GM23338 (cell line): ENCODE results near the gene ARHGAP36. TPM values are rescaled to one million over a fixed set of nuclear protein-coding genes. Genes with fewer than 3 reads are reported as not detected.

Experiments used
- ATAC-seq: fragments of 200-7000 bp; cut with Tn5 transposase; 3 replicates; pipeline ENCODE4 v1.9.1; 2020
- DNase-seq: peaks from one replicate; pipeline ENCODE4 v3.0.0-alpha.2; 2015; ENCODE audit warnings: low spot score
- H2AFZ ChIP-seq: fragments of 200-600 bp; sonication (generic); 2 replicates; pipeline ENCODE4 v1.8.0; 2016; ENCODE audit warnings: antibody characterized with exemption, mild to moderate bottlenecking, moderate library complexity
- H3F3A ChIP-seq: fragments of 200-600 bp; sonication (generic); replicated peaks from 2 replicates; pipeline ENCODE4 v1.8.0; 2017; ENCODE audit warnings: antibody characterized with exemption, mixed run types, low read depth
- H3K27ac ChIP-seq: fragments of 200-600 bp; sonication (generic); 2 replicates; pipeline ENCODE4 v1.6.1; 2016; ENCODE audit warnings: low read depth
- H3K27me3 ChIP-seq: fragments of 200-600 bp; sonication (generic); 2 replicates; pipeline ENCODE4 v1.8.0; 2016; ENCODE audit warnings: mild to moderate bottlenecking, mixed run types, moderate library complexity; ENCODE audit not compliant: insufficient read depth
- H3K36me3 ChIP-seq: fragments of 200-600 bp; sonication (generic); 2 replicates; pipeline ENCODE4 v1.8.0; 2016; ENCODE audit warnings: mild to moderate bottlenecking; ENCODE audit not compliant: insufficient read depth
- H3K4me1 ChIP-seq: fragments of 200-600 bp; sonication (generic); 2 replicates; pipeline ENCODE4 v1.8.0; 2016; ENCODE audit warnings: mild to moderate bottlenecking, moderate library complexity; ENCODE audit not compliant: insufficient read depth
- H3K4me2 ChIP-seq: fragments of 200-600 bp; sonication (generic); 2 replicates; pipeline ENCODE4 v1.7.1; 2017; ENCODE audit warnings: mixed run types
- H3K4me3 ChIP-seq: fragments of 200-600 bp; sonication (generic); 2 replicates; pipeline ENCODE4 v1.6.1; 2016; ENCODE audit warnings: mixed run types
- H3K79me2 ChIP-seq: fragments of 200-600 bp; sonication (generic); replicated peaks from 2 replicates; pipeline ENCODE4 v1.8.0; 2017; ENCODE audit warnings: mild to moderate bottlenecking; ENCODE audit not compliant: insufficient read depth
- H3K9me2 ChIP-seq: fragments of 200-600 bp; sonication (generic); 2 replicates; pipeline ENCODE4 v1.8.0; 2017; ENCODE audit not compliant: insufficient read depth
- H4K20me1 ChIP-seq: fragments of 200-600 bp; sonication (generic); replicated peaks from 2 replicates; pipeline ENCODE4 v1.8.0; 2017; ENCODE audit warnings: mild to moderate bottlenecking; ENCODE audit not compliant: insufficient read depth
- H3K27ac Mint-ChIP-seq: 2 replicates; pipeline ENCODE4 v1.8.0; 2020; ENCODE audit warnings: inconsistent platforms, mild to moderate bottlenecking, moderate library complexity, mixed read lengths
- H3K27me3 Mint-ChIP-seq: 3 replicates; pipeline ENCODE4 v1.8.0; 2022; ENCODE audit warnings: low read depth, mild to moderate bottlenecking, moderate library complexity, mixed read lengths, inconsistent platforms; ENCODE audit not compliant: insufficient read depth, poor library complexity
- H3K36me3 Mint-ChIP-seq: 3 replicates; pipeline ENCODE4 v1.8.0; 2021; ENCODE audit warnings: low read depth, mild to moderate bottlenecking, inconsistent platforms, moderate library complexity, mixed read lengths
- H3K4me1 Mint-ChIP-seq: 3 replicates; pipeline ENCODE4 v1.8.0; 2020; ENCODE audit warnings: mild to moderate bottlenecking, inconsistent platforms, mixed read lengths
- H3K4me3 Mint-ChIP-seq: 3 replicates; pipeline ENCODE4 v1.8.0; 2021; ENCODE audit warnings: moderate library complexity, mild to moderate bottlenecking, inconsistent platforms, mixed read lengths
- H3K9me3 Mint-ChIP-seq: 3 replicates; pipeline ENCODE4 v1.8.0; 2020; ENCODE audit warnings: moderate library complexity, mild to moderate bottlenecking, inconsistent platforms, mixed read lengths
- CREB1 ChIP-seq: fragments of 250-450 bp; sonication (Bioruptor Pico); IDR thresholded peaks from 2 replicates; pipeline ENCODE4 v1.5.0; 2020; ENCODE audit warnings: low read depth, mild to moderate bottlenecking, moderate library complexity
- CTCF ChIP-seq, 2 experiments: fragments of 200-600 bp in 1 of 2; sonication (generic) in 1 of 2; conservative IDR thresholded peaks; 2 replicates each; pipeline versions ENCODE4 v1.5.1 to v1.6.1; 2016 to 2017; ENCODE audit warnings: antibody characterized with exemption in 2 of 2, low read depth in 2 of 2, mild to moderate bottlenecking in 2 of 2, moderate library complexity in 1 of 2
- EZH2 ChIP-seq: fragments of 200-600 bp; sonication (generic); IDR thresholded peaks from one replicate; pipeline ENCODE4 v1.8.0; 2017; ENCODE audit warnings: antibody characterized with exemption, mild to moderate bottlenecking, low read depth; ENCODE audit not compliant: unreplicated experiment
- JUNB ChIP-seq: IDR thresholded peaks from one replicate; pipeline ENCODE4 v1.6.1; 2016; ENCODE audit warnings: antibody characterized with exemption; ENCODE audit not compliant: unreplicated experiment
- NANOG ChIP-seq: IDR thresholded peaks from 2 replicates; pipeline ENCODE4 v1.6.1; 2016; ENCODE audit warnings: antibody characterized with exemption, borderline replicate concordance
- POLR2AphosphoS5 ChIP-seq: IDR thresholded peaks from 2 replicates; pipeline ENCODE4 v1.6.1; 2016; ENCODE audit warnings: antibody characterized with exemption, low read depth
- REST ChIP-seq: IDR thresholded peaks from one replicate; pipeline ENCODE4 v1.6.1; 2018; ENCODE audit warnings: antibody characterized with exemption; ENCODE audit not compliant: unreplicated experiment
- ZNF114 ChIP-seq: fragments of 250-450 bp; sonication (Bioruptor Pico); IDR thresholded peaks from 2 replicates; pipeline ENCODE4 v1.5.0; 2020; ENCODE audit warnings: mild to moderate bottlenecking, moderate library complexity
- ZNF331 ChIP-seq: fragments of 250-450 bp; sonication (Bioruptor Pico); IDR thresholded peaks from 2 replicates; pipeline ENCODE4 v1.5.0; 2020; ENCODE audit warnings: low read depth, mild to moderate bottlenecking, moderate library complexity
- polyA plus RNA-seq: library from polyadenylated mRNA; unstranded; fragments of >200 nt; fragmentation: Nextera tagmentation; extraction: Ambion mirVana; gene quantifications from 2 replicates; pipeline ENCODE4 v1.2.1, GENCODE V29; 2016
- total RNA-seq: library from RNA; depleted of rRNA; stranded (reverse); fragments of >200 nt; shearing (Covaris generic); gene quantifications from 2 replicates; pipeline ENCODE4 v1.2.3, GENCODE V29; 2014

ARHGAP36 gene
- total and polyA plus RNA-seq, 2 experiments from 2014 or later = 0.21 TPM; not detected in 1

- no peak overlapping the region for H3K27ac Mint-ChIP-seq
- peaks cover 16% of the 10 kb centered on the region for H3K4me1 ChIP-seq
- no peaks in the 10 kb centered on the region for H3K79me2 ChIP-seq
- DNase-seq (peak; percentile 84), ATAC-seq (peak; percentile 62)
- no peaks in the 10 kb centered on the region for H3K36me3 Mint-ChIP-seq
- H3K4me2 ChIP-seq = peak overlapping the region; percentile 76
- H3F3A ChIP-seq = no peaks in the 10 kb centered on the region
- no peaks in the 10 kb centered on the region for H3K9me2 ChIP-seq
- H4K20me1 ChIP-seq = no peaks in the 10 kb centered on the region
- no peaks in the 10 kb centered on the region for H3K9me3 Mint-ChIP-seq
- TF ChIP-seq ZNF114 (no peak), CTCF (conservative IDR thresholded peaks at IDR 0.05; ENCODE audit: low read depth in 2 of 2) (peak; percentile 51 to 72)
- H3K27me3 Mint-ChIP-seq = peaks cover 36% of the 10 kb centered on the region
- peaks cover 71% of the 10 kb centered on the region for H3K27me3 ChIP-seq
- H3K27ac ChIP-seq = no peak overlapping the region
- peak overlapping the region; percentile 50 for H3K4me3 ChIP-seq
- peaks cover 29% of the 10 kb centered on the region for H3K4me1 Mint-ChIP-seq
- H3K36me3 ChIP-seq = no peaks in the 10 kb centered on the region
- no peak overlapping the region for H2AFZ ChIP-seq
- no peak overlapping the region for H3K4me3 Mint-ChIP-seq
Observed at GRCh38 chrX:131068945-131069719, 11.0 kb downstream of the ARHGAP36 start.

GRCh38 chrX:131072871-131073571, 14.9 kb downstream of the ARHGAP36 start:
- peak; percentile 49 for DNase-seq
- Histone ChIP-seq H3K36me3 (no peaks in the 10 kb centered on the region), H3K9me2 (no peaks in the 10 kb centered on the region), H2AFZ (peak overlapping the region; percentile 74; the same call in 1 of the 2 replicates), H3K4me2 (peak overlapping the region; percentile 81), H3K79me2 (no peaks in the 10 kb centered on the region), H4K20me1 (no peaks in the 10 kb centered on the region), H3K4me1 (peaks cover 9% of the 10 kb centered on the region; the same call in 1 of the 2 replicates), H3K4me3 (peak overlapping the region; percentile 61), H3F3A (no peaks in the 10 kb centered on the region), H3K27me3 (peaks cover 93% of the 10 kb centered on the region), H3K27ac (no peak overlapping the region)
- Mint-ChIP-seq H3K4me3 (peak overlapping the region; percentile 76), H3K27ac (no peak overlapping the region), H3K9me3 (no peaks in the 10 kb centered on the region), H3K4me1 (peaks cover 19% of the 10 kb centered on the region; the same call in 2 of the 3 replicates), H3K27me3 (peaks cover 37% of the 10 kb centered on the region), H3K36me3 (no peaks in the 10 kb centered on the region)
- peak; percentile 76 for ATAC-seq
- TF ChIP-seq EZH2 (peak; percentile 65), ZNF331 (no peak), REST (no peak), JUNB (no peak), NANOG (no peak), CREB1 (no peak), POLR2AphosphoS5 (no peak), CTCF (conservative IDR thresholded peaks at IDR 0.05; ENCODE audit: low read depth in 2 of 2) (0 out of 4 replicates have a peak, but pooled peaks of 1 of the 2 experiments have one; percentile 4)
